ENCODE results near the gene POU2AF3.

POU2AF3 gene

GRCh38 chr11:111353776-111354600, 55.6 kb downstream of the POU2AF3 start:
- no peak for DNase-seq (ENCODE audit: low spot score)

DNA sequence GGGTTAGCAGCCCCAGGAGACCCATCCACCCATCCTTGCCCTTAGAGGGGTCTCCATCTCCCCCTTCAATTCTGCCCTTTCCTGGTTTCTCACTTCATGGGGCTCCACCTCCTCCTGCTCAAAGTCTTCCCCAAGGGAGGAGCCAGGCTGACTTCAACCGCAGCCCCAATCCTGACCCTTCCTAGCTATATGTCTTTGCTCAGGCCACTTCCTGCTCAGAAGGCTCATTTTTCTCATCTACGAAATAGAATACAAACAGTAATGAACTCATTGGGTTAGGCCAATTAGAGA, 56.2 kb downstream of the POU2AF3 start:
- DNase-seq (ENCODE audit: low spot score): no peak

DNA sequence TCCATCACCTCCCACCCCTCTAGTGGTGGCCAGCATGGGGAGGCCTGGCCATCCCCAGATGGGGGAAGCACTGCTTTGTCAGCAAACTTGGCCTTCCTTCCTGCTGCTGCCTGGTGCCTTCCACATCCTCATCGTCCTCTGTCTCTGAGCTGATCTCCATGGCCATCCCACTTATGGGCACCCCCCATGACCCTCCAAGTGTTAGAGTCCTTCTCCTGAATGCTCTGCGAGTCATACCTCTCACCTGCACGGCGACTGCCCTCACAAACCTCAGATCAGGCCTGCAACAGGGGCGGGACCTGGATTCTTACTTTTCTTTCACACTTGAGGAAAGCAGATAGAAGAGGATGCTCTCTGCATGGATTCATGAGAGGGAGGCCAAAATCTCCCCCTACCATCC, 56.8 kb downstream of the POU2AF3 start:
- no peak for DNase-seq (ENCODE audit: low spot score)

DNA sequence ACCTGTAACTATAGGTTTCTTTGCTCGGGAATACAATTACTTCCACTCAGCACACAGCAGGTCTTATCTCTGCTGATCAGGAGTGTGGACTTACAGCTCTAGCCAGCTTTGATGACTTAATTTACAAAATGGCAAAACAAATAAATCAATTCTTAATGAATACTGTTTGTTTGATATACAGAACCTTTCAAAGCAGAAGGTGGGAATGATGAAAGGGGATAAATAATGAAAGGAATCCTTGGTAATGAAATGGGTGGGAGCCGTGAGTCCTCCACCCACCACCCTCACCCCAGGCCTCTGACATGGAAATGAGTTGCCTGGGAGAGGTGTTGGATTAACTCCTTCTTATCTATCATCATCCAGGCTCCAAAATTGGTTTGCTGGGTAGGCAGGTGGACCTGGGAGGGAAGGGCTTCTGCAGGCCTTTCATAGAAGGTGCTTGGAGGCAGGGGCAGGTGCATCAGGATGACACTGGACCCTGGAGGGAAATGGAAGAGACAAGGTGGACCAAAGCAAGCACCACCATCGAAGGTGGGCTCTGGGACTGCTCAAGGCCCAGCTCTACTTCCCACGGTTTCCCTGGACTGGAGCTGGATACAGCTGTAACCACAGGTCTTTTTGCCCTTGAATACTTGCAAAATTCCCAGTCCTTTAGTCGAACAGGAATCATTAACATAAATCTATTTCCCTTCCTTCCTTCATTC, 57.8 kb downstream of the POU2AF3 start:
- no peak for DNase-seq (ENCODE audit: low spot score)

GRCh38 chr11:111356660-111357048, 58.3 kb downstream of the POU2AF3 start:
- no peak for DNase-seq (ENCODE audit: low spot score)

- no peak for DNase-seq (ENCODE audit: low spot score)
Measured at GRCh38 chr11:111357150-111358037, 59.0 kb downstream of the POU2AF3 start.
